ENCODE results near the gene ZBBX. TPM values are rescaled to one million over a fixed set of nuclear protein-coding genes. Genes with fewer than 3 reads are reported as not detected.

Gene ZBBX
- polyA plus RNA-seq, 2 of the 4 experiments (the other 2 are of a cell fraction) = 0.05 TPM; not detected in 1

- no peak for TF ChIP-seq REST (IDR thresholded peaks at IDR 0.05)
- TF ChIP-seq RAD21 (conservative IDR thresholded peaks at IDR 0.05 in 1 of 2, IDR thresholded peaks at IDR 0.05 in 1 of 2) = no peak
- no peak for TF ChIP-seq HOXB5 (CRISPR knock-in tag; IDR thresholded peaks at IDR 0.05)
- TF ChIP-seq E2F6 (IDR thresholded peaks at IDR 0.05; ENCODE audit: borderline replicate concordance, low read depth) = no peak
- no peak for TF ChIP-seq PBX3 (IDR thresholded peaks at IDR 0.05)
Observed at GRCh38 chr3:167409611-167410010, 29.5 kb upstream of the ZBBX start (continued).

- ATAC-seq (peak in 1 of 2 experiments; percentile 85; a peak in 3 of 6 replicates), FAIRE-seq (no peak), DNase-seq (ENCODE audit: low read depth in 1 of 2, low spot score in 1 of 2) (peak; percentile 1 to 53)
- Histone ChIP-seq H3K4me2 (no peak overlapping the region), H3K27ac (no peak overlapping the region), H3K4me3 (no peak overlapping the region), H3K9me3 (no peaks in the 10 kb centered on the region), H3K4me1 (no peaks in the 10 kb centered on the region)
- ChIA-PET CTCF (no interaction called here), POLR2A (no interaction called here)
- 24% methylated on average over 3 of the region's 3 CpGs for WGBS (ENCODE audit: missing lambda C conversion rate)
- TF ChIP-seq GATA3 (IDR thresholded peaks at IDR 0.05; ENCODE audit: borderline replicate concordance) (no peak), HEYL (CRISPR knock-in tag; IDR thresholded peaks at IDR 0.05) (no peak), RNF2 (IDR thresholded peaks at IDR 0.05; ENCODE audit: borderline replicate concordance, low read depth) (no peak), HDAC2 (IDR thresholded peaks at IDR 0.05) (no peak), ZFP36 (IDR thresholded peaks at IDR 0.05; ENCODE audit: borderline replicate concordance, partially characterized antibody) (no peak), RAD21 (conservative IDR thresholded peaks at IDR 0.05 in 1 of 2, IDR thresholded peaks at IDR 0.05 in 1 of 2) (peak; percentile 40 to 43; a peak in 4 of 5 replicates), CTCF (IDR thresholded peaks at IDR 0.05) (peak; percentile 29; the same call in 2 of the 3 replicates), FOXS1 (CRISPR knock-in tag; IDR thresholded peaks at IDR 0.05) (no peak), HES2 (IDR thresholded peaks at IDR 0.05) (no peak), ELK1 (IDR thresholded peaks at IDR 0.05; ENCODE audit: low read depth, low read length) (no peak), NR3C1 (IDR thresholded peaks at IDR 0.05) (no peak), POLR2A (IDR thresholded peaks at IDR 0.05; ENCODE audit: low read length) (no peak), RCOR1 (IDR thresholded peaks at IDR 0.05; ENCODE audit: low read depth, low read length) (no peak)
Observed at GRCh38 chr3:167406876-167407492, 26.9 kb upstream of the ZBBX start.

All from A549 (cell line).